GM12801 (cell line): ENCODE results near the gene ARHGEF19.

Source experiments
- CTCF ChIP-seq: IDR thresholded peaks from one replicate; pipeline ENCODE4 v1.5.1; 2011; ENCODE audit warnings: control low read depth; ENCODE audit not compliant: insufficient read length; ENCODE audit errors: extremely low read depth

Gene ARHGEF19

GRCh38 chr1:16191309-16191708, 21.1 kb downstream of the ARHGEF19 start:
- TF ChIP-seq CTCF: no peak

GRCh38 chr1:16189921-16190621, 22.4 kb downstream of the ARHGEF19 start:
- no peak for TF ChIP-seq CTCF

GRCh38 chr1:16189003-16189402, 23.4 kb downstream of the ARHGEF19 start:
- TF ChIP-seq CTCF: no peak

DNA sequence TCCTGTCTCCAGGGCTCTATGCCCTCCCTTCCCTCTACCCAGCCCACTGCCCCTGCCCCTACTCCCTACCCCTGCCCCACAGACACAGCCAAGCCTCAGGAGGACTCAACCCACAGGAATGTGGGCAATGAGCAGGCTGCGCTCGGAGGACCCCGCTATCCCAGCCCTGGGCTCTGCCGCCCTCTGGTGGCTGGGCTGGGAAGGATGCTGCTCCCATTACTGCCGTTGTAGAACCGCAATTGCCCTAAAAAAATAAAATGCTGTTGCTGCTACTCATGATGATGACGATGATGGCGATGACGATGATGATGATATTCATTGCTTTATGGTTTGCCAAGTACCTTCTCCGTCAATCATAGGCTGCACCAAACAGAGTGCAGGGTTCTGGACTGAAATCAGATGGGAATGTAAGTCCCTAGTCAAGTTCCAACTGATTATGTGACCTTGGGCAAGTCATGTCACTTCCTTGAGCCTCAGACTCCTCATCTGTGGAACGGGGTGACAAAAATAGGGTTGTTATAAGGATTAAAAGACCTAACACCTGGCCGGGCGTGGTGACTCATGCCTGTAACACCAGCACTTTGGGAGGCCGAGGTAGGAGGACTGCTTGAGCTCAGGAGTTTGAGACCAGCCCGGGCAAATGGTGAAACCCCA, 24.6 kb downstream of the ARHGEF19 start:
- peak; percentile 79 for TF ChIP-seq CTCF

DNA sequence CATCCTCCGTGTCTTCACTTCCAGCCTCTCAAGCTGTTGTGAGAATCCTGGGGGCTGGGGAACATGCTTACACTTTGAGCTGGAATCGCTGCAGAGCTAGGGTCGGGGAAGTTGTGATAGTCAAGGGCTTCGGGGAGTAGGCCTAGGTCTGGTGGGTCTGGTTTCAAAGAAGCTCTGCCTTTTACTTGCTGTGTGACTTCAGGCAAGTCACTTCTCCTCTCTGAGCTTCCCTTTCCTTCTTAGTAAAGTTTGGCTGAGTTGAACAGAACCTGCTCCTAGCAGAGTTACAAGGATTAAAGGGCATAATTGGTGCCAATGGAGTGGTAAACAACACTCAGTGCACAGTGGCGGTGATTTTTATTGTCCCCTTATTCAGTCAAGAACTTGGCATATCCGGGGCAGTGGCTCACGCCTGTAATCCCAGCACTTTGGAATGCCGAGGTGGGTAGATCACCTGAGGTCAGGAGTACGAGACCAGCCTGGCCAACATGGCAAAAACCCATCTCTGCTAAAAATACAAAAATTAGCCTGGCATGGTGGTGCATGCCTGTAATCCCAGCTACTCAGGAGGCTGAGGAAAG, 25.7 kb downstream of the ARHGEF19 start:
- TF ChIP-seq CTCF: no peak

GRCh38 chr1:16184557-16185303, 27.7 kb downstream of the ARHGEF19 start:
- no peak for TF ChIP-seq CTCF
